ENCODE data around the gene EIF4EBP3.

EIF4EBP3 gene

GRCh38 chr5:140547508-140548299 is at the start of gene EIF4EBP3:
TSS of gene EIF4EBP3 (plus strand) at chr5:140547662. CDS start at chr5:140547738, 76 bp downstream.
- no peak for FAIRE-seq

GRCh38 chr5:140497897-140498296 is 49.6 kb upstream of the EIF4EBP3 start:
- no peak for FAIRE-seq

More at GRCh38 chr5:140547508-140548299, at the start of gene EIF4EBP3:
- DNase-seq (ENCODE audit: low spot score): no peak

GRCh38 chr5:140498591-140498990 is 48.9 kb upstream of the EIF4EBP3 start:
- DNase-seq (ENCODE audit: low spot score): no peak
- FAIRE-seq: no peak

More at GRCh38 chr5:140497897-140498296, 49.6 kb upstream of the EIF4EBP3 start:
- no peak for DNase-seq (ENCODE audit: low spot score)

- no peak for FAIRE-seq
- no peak for DNase-seq (ENCODE audit: low spot score)
Measured at GRCh38 chr5:140502834-140503233, 44.6 kb upstream of the EIF4EBP3 start.

GRCh38 chr5:140509898-140510297 is 37.6 kb upstream of the EIF4EBP3 start:
- DNase-seq (ENCODE audit: low spot score) (no peak), FAIRE-seq (no peak)

- no peak for DNase-seq (ENCODE audit: low spot score)
- FAIRE-seq: no peak
Measured at GRCh38 chr5:140513124-140513523, 34.3 kb upstream of the EIF4EBP3 start.

- DNase-seq (ENCODE audit: low spot score) (no peak), FAIRE-seq (no peak)
Measured at GRCh38 chr5:140524003-140524402, 23.5 kb upstream of the EIF4EBP3 start.

- no peak for FAIRE-seq
- no peak for DNase-seq (ENCODE audit: low spot score)
Measured at GRCh38 chr5:140540227-140540626, 7.2 kb upstream of the EIF4EBP3 start.

- FAIRE-seq (no peak), DNase-seq (ENCODE audit: low spot score) (no peak)
Measured at GRCh38 chr5:140542972-140543371, 4.5 kb upstream of the EIF4EBP3 start.

- FAIRE-seq: no peak
- DNase-seq (ENCODE audit: low spot score): no peak
Measured at GRCh38 chr5:140544986-140545385, 2.5 kb upstream of the EIF4EBP3 start.

GRCh38 chr5:140545606-140546005 is 1.9 kb upstream of the EIF4EBP3 start:
- no peak for FAIRE-seq
- DNase-seq (ENCODE audit: low spot score): no peak

- FAIRE-seq: no peak
- DNase-seq (ENCODE audit: low spot score): no peak
Measured at GRCh38 chr5:140546851-140547507, 483 bp upstream of the EIF4EBP3 start.

GRCh38 chr5:140548300-140548688 is 832 bp downstream of the EIF4EBP3 start:
- DNase-seq (ENCODE audit: low spot score) (no peak), FAIRE-seq (no peak)

- no peak for DNase-seq (ENCODE audit: low spot score)
- no peak for FAIRE-seq
Measured at GRCh38 chr5:140548791-140549190, 1.3 kb downstream of the EIF4EBP3 start.

- DNase-seq (ENCODE audit: low spot score): no peak
- FAIRE-seq: no peak
Measured at GRCh38 chr5:140549237-140550144, 2.0 kb downstream of the EIF4EBP3 start.

GRCh38 chr5:140550147-140551079 is 3.0 kb downstream of the EIF4EBP3 start:
- FAIRE-seq (no peak), DNase-seq (ENCODE audit: low spot score) (no peak)

- FAIRE-seq (no peak), DNase-seq (ENCODE audit: low spot score) (no peak)
Measured at GRCh38 chr5:140551872-140552271, 4.4 kb downstream of the EIF4EBP3 start.

- no peak for FAIRE-seq
Measured at GRCh38 chr5:140553657-140554056, 6.2 kb downstream of the EIF4EBP3 start.

GRCh38 chr5:140554454-140554853 is 7.0 kb downstream of the EIF4EBP3 start:
- FAIRE-seq (no peak), DNase-seq (ENCODE audit: low spot score) (no peak)

More at GRCh38 chr5:140553657-140554056, 6.2 kb downstream of the EIF4EBP3 start:
- no peak for DNase-seq (ENCODE audit: low spot score)

- DNase-seq (ENCODE audit: low spot score) (no peak), FAIRE-seq (no peak)
Measured at GRCh38 chr5:140555747-140556312, 8.4 kb downstream of the EIF4EBP3 start.
